HG03196 (cell line): Measurements from ENCODE around the gene NCOA6.

Source experiments
- ATAC-seq: cut with Tn5 transposase; IDR thresholded peaks from one replicate; pipeline ENCODE4 v1.9.1; 2021; ENCODE audit not compliant: unreplicated experiment

Gene NCOA6

GRCh38 chr20:34776177-34776576 is 49.3 kb downstream of the NCOA6 start:
- ATAC-seq: no peak

- ATAC-seq: no peak
These were observed 50.6 kb downstream of the NCOA6 start for GRCh38 chr20:34774886-34775285.

GRCh38 chr20:34774449-34774848 is 51.0 kb downstream of the NCOA6 start:
- ATAC-seq: no peak

GRCh38 chr20:34773726-34774125 is 51.7 kb downstream of the NCOA6 start:
- ATAC-seq: no peak

GRCh38 chr20:34772437-34772836 is 53.0 kb downstream of the NCOA6 start:
- no peak for ATAC-seq

- no peak for ATAC-seq
These were observed 53.8 kb downstream of the NCOA6 start for GRCh38 chr20:34771680-34772081.

- no peak for ATAC-seq
These were observed 57.4 kb downstream of the NCOA6 start for GRCh38 chr20:34768096-34768495.

- no peak for ATAC-seq
These were observed 63.4 kb downstream of the NCOA6 start for GRCh38 chr20:34762031-34762555.

GRCh38 chr20:34755367-34755766 is 70.1 kb downstream of the NCOA6 start:
- no peak for ATAC-seq

- no peak for ATAC-seq
These were observed 70.8 kb downstream of the NCOA6 start for GRCh38 chr20:34754611-34755010.

- ATAC-seq: no peak
These were observed 71.6 kb downstream of the NCOA6 start for GRCh38 chr20:34753706-34754461.

GRCh38 chr20:34751453-34751852 is 74.0 kb downstream of the NCOA6 start:
- no peak for ATAC-seq

- no peak for ATAC-seq
These were observed 75.0 kb downstream of the NCOA6 start for GRCh38 chr20:34750484-34750883.

- no peak for ATAC-seq
These were observed 76.7 kb downstream of the NCOA6 start for GRCh38 chr20:34748709-34749108.

GRCh38 chr20:34747479-34747878 is 78.0 kb downstream of the NCOA6 start:
- no peak for ATAC-seq

- no peak for ATAC-seq
These were observed 78.8 kb downstream of the NCOA6 start for GRCh38 chr20:34746674-34747073.

- ATAC-seq: no peak
These were observed 80.6 kb downstream of the NCOA6 start for GRCh38 chr20:34744847-34745246.

GRCh38 chr20:34744340-34744739 is 81.1 kb downstream of the NCOA6 start:
- ATAC-seq: no peak

- no peak for ATAC-seq
These were observed 82.4 kb downstream of the NCOA6 start for GRCh38 chr20:34743039-34743438.

- no peak for ATAC-seq
These were observed 89.2 kb downstream of the NCOA6 start for GRCh38 chr20:34736106-34736735.

- no peak for ATAC-seq
These were observed 92.9 kb downstream of the NCOA6 start for GRCh38 chr20:34732523-34732922.

- ATAC-seq: no peak
These were observed 96.0 kb downstream of the NCOA6 start for GRCh38 chr20:34729416-34729815.
